Suprapubic skin (tissue), 4 donors: ENCODE measurements around the gene IPO5.
"Not testable (repeated sequence)": the region's sequence is repeated elsewhere in the genome, so short reads cannot be mapped to it uniquely, and the experiment has no call there.

Source experiments
- CTCF ChIP-seq, 2 donors: fragments of 200-600 bp in 1 of 2; fragments of 450-650 bp in 1 of 2; sonication (generic) in 1 of 2; IDR thresholded peaks; one replicate each; pipeline ENCODE4 v1.5.1; 2016 to 2019; ENCODE audit warnings: antibody characterized with exemption in 2 of 2, mild to moderate bottlenecking in 1 of 2, moderate library complexity in 1 of 2
- EP300 ChIP-seq: sonication (generic); formaldehyde crosslinking; IDR thresholded peaks from one replicate; pipeline ENCODE4 v1.6.1; 2017; ENCODE audit warnings: antibody characterized with exemption
- POLR2A ChIP-seq, 2 donors: fragments of 450-650 bp; IDR thresholded peaks; one replicate each; pipeline ENCODE4 v1.6.1; 2017; ENCODE audit warnings: antibody characterized with exemption in 2 of 2, mild to moderate bottlenecking in 2 of 2, moderate library complexity in 2 of 2
- POLR2AphosphoS5 ChIP-seq, 3 donors: sonication (generic); formaldehyde crosslinking; IDR thresholded peaks; one replicate each; pipeline ENCODE4 v1.6.1; 2017; ENCODE audit warnings: antibody characterized with exemption in 3 of 3

DNA sequence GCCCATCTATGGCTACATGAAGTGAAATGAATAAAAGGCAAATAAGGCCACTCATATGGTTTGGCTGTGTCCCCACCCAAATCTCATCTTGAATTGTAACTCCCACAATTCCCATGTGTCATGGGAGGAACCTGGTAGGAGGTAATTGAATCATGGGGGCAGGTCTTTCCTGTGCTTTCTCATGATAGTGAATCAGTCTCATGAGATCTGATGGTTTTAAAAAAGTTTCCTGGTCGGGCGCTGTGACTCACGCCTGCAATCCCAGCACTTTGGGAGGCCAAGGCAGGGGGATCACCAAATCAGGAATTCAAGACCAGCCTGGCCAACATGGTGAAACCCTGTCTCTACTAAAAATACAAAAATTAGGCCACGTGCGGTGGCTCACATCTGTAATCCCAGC is 4.2 kb upstream of the IPO5 start:
- not testable (repeated sequence) for TF ChIP-seq POLR2A (IDR thresholded peaks at IDR 0.05); CTCF (IDR thresholded peaks at IDR 0.05); EP300; POLR2AphosphoS5 (IDR thresholded peaks at IDR 0.05)
